ENCODE measurements around the gene PDYN.
"Not testable (repeated sequence)": the region's sequence is repeated elsewhere in the genome, so short reads cannot be mapped to it uniquely, and the experiment has no call there.

The PDYN gene

DNA sequence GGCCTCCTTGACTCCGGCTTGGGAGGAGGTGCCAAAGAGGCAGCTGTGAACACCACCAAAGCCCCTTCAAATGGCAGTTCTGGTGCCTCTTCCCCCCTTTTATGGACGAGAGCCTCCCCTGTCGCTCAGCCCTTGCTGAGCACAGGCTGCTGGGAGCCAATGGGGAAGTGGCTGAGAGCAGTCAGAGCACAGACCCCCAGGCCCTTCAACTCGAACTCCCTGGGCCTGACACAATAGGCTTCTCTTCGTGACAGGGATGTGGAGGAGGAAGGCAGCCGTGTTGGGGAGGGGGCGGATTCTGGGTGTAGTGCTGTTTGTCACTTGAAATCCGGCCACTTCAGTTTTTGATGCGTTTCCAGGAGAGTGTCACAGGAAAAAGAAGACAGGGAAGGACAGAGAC, at the start of gene PDYN:
Gene PDYN, minus strand, starts transcription at position 73 of the 400 bp plus-strand sequence. CDS start 10,974 bp downstream, outside the sequence.
- no peak for DNase-seq

- no peak for DNase-seq
Observed at GRCh38 chr20:2042400-2042799, 48.5 kb upstream of the PDYN start.

DNA sequence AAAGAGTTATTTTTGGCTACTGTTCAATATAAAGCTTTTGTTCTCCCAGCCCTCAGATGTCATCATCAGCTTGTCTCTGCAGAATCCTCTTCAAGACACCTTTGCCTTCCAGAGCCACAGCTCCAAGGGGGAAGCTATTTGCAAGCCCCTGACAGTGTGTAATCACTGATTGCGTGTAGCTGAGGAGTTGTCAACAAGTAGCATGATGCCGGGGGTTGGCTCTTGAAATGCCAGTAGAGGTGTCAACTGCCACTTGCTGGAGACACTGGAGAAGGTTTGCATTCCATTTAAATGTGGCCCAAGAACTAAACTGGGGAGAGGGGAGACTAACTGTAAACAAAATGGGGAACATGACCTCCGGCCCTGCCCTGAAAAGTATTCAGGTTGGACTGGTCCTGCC, 44.3 kb upstream of the PDYN start:
- DNase-seq = no peak

DNA sequence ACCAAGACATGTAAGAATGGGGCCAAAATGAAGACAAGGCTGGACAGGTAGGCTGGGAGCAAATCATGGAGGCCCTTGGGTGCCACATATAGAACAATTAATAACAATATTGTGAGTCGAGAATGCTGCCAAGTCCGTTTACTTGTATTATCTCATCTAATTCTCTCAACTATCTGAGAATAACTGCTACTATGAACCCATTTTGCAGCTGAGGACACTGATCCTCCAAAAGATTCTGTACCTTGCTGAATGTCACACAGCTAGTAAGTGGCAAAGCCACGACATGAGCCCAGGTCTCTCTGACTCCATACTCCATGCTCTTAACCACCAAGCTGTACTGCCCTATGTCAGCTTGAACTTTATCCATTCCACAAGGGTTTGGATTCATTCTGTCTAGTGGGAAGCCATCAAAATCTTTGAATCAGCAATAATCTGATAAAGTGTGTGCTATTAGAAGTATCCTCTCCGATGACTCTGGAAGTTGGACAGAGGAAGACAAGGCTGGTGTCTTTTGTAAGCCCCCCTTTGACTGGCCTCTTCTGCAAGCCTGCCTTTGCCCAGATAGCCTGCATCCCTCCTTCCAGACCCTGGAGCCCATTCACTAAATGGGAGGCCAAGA, 43.5 kb upstream of the PDYN start:
- no peak for DNase-seq

DNA sequence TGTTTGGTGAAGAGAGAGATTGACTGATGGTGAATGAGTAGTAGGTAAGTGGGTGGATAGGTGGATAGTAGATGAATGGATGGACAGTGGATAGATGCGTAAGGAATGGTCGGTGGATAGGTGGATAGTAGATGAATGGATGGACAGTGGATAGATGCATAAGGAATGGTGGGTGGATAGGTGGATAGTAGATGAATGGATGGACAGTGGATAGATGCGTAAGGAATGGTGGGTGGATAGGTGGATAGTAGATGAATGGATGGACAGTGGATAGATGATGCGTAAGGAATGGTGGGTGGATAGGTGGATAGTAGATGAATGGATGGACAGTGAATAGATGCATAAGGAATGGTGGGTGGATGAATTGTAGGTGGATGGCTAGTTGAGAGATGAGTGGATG, 42.5 kb upstream of the PDYN start:
- DNase-seq = not testable (repeated sequence)

DNA sequence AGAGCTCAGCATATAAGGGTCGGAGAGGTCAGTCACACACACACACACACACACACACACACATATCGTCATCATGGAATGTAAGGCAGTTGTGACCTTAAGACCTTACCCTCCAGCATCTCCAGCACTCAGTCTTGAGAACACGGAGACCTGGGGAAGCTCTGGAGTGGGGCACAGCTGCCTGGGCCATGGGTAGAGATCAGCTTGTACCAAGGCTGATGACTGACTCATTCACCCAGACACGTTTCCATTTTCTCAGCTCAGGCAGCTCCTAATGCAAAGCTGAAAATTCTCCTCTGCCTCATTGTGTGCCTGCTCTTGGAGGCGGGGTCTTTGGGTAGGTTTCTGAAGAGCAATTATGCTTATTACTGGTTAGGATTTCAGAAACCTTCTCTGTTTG, 38.3 kb upstream of the PDYN start:
- DNase-seq = no peak

DNA sequence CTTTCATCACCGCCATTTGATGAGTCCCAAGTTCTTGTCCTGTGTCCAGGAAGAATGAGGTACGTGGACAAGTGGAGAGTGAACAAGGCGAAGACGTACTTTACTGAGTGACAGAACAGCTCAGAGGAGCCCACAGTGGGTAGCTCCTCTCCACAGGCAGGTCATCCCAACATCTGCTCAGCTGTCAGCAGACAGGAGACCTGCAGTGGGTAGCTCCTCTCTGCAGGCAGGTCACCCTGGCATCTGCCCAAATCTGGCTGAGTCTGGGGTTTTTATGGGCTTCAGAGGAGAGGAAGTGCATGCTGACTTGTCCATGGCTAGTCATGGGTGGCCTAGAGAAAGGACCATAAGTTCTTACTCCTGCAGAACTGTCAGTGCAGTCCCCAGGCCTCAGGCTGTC, 32.7 kb upstream of the PDYN start:
- DNase-seq = no peak

DNA sequence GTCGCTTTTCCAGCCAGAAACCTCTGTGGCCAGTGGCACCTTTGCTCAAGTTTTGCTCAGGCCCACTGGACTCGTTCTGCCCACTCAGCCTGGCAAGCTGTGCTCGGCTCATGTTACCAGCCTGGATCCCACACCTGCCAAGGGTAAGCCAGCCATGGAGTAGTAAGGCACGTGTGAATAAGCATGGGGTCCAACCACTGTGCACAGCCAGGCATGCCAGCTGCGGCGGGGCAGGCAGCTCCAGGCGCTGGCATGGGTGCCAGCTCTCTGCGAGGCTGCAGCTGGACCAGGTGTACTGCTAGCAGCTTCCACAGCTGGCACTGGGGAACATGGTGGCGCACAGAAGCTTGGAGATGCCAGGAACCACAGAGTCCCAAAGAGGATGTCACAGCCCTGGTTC, 32.1 kb upstream of the PDYN start:
- DNase-seq = no peak

DNA sequence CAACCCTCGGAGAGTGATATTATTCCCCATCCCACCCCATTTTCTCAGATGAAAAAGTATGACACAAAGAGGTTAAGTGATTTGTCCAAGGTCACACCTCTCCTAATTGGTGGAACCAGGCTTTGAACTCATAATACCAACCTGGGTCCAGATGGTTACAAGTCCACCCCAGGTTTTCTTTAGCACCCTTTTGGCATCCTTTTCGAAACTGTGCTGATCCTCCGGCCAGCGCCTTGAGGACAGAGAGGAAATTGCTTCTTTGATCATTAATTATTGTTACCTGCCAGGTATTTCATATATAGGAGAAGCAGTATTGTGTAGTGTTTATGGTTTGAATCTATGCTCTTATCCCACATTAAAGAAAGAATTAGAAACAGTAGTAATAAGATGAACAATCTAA, 29.3 kb upstream of the PDYN start:
- no peak for DNase-seq

- DNase-seq = no peak
Observed at GRCh38 chr20:2022163-2022562, 28.3 kb upstream of the PDYN start.

GRCh38 chr20:2010533-2010932, 16.7 kb upstream of the PDYN start:
- DNase-seq = no peak

DNA sequence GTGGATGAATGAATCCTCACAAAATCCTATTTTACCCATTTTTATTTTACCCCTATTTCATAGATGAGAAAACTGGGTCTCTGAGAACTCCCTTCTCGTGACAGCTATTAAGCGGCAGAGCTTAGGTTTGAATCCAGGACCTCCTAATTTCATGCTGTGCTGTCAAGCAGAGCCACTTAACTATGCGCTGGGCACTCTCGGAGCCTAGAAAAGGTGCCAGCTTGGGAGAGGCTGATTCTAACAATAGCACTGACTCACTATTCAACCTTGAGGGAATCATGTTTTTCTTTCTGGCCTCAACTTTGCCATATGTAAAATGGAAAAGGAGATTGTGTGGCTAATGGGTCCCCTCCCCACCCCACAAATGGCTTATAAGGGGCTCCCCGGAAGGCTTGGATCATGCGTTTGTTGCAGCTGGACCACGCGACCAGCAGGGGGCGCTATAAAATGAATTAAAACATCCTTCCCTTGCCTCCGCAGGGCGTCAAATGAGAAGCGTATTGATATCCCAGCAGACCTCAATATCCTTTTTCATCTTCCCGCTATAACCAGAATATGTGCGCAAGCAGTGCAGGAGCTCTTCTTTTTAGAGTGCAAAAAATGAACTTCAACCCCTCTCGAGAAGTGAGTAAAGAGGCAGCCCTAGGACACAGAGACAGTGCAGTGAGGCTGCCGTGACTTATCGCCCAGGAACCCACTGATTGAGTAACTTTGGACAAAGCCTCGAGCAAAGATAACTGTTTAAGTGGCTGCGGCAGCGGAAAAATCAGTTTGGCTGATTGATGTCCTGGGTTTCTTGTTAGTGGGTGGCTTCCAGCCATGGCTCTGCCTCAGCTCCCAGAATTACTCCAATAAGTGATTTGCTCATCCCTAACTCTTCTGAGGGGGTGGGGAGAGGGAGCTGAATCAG, 12.8 kb upstream of the PDYN start:
- DNase-seq = no peak

DNA sequence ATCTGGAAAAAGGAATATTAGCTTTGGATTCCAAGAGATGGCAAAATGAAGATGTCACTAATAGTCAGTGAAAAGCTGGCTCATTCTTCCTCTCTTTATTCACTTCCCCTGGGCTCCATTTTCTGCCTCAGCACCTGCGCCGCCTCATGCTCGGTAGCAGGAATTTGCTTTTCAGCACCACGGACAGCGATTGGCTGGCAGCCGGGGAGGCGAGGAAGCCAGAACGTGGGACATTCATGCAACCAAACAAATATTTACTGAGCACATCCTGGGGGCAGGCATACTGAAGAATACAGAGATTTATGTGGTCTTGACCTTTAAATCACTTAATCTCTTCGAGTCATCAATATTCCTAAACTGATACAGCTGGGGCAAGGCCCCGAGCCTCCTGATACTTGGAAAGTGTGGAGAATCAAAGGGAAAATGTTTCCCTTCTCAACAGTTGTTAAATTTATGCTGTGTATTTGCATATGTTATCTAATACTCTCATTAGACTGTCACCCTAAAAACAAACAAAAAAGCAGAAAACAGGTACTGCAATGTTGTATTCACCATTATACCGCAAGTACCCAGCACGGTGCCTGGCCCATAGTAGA, 12.1 kb upstream of the PDYN start:
- DNase-seq = no peak

DNA sequence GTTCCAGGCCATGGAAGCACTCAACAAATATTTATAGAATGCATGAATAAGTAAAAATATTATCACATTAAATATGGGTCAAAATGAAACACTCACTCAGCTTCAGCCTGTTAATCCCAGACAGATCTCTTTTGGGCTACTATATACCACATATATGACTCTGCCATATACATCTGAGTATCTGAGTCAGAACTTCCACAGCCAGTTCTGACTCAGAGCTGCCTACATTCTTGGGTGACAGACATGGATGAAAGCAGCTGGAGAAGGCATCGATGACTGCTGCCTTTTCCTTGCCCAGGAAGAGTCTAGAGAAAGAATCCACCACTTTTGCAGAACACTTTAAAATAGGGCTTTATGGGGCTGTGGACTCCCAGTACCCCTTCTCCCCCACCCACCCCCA, 11.5 kb upstream of the PDYN start:
- DNase-seq = no peak

DNA sequence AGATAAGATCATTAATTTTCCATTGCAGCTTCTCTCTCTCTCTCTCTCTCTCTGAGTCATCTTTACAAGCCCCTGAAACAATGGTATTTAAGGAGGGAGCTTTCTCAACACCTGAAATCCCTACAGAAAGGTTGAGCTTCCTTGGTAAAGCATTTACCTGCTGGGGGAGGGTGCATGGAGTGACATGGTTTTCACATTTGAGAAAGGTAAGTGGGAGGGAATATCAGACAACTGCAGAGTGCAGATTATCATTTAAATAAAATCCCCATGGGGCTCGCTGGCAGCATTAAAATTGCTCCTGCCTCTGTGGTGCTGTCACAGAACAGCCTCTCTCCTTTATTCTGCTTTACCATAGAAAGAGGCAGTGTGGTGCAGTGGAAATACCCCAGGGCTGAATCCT, 10.3 kb upstream of the PDYN start:
- DNase-seq = no peak

- DNase-seq = no peak
Observed at GRCh38 chr20:2002365-2002764, 8.5 kb upstream of the PDYN start.

DNA sequence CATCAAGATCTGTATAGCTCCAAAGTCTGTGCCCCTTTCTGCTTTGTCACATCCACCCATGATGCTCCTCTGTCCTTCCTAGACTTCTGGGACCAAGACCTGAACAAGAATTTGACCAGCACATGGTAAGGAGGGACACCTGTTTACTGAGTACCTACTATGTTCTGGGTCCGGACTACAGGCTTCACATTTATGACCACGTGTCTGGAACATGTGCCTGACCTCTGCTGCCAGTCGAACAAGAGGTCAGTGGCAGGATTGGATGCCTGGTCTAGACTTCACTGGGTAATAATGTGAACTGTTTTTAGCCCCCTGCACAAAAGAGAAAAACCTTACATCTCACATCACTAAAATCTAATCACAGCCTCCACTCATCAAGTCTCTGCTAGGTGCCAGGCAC, 7.3 kb upstream of the PDYN start:
- DNase-seq = no peak

GRCh38 chr20:2000285-2000684, 6.4 kb upstream of the PDYN start:
- no peak for DNase-seq

- no peak for DNase-seq
Observed at GRCh38 chr20:1998715-1999114, 4.9 kb upstream of the PDYN start.

DNA sequence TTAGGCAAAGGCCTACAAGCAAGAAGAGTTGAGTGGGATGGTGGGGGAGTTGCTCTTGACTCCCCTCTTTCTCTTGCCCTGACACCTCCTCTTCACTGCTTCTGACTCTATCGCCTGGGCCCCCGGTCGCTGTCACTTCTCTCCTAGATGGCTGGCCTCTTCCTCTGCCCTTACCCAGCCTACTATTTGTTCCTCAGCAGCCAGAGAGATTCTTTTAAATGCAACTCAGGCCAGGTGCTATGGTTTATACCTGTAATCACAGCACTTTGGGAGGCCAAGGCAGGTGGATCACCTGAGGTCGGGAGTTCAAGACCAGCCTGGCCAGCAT, 4.3 kb upstream of the PDYN start:
- DNase-seq = no peak

GRCh38 chr20:1997483-1998192, 3.8 kb upstream of the PDYN start:
- DNase-seq = no peak

DNA sequence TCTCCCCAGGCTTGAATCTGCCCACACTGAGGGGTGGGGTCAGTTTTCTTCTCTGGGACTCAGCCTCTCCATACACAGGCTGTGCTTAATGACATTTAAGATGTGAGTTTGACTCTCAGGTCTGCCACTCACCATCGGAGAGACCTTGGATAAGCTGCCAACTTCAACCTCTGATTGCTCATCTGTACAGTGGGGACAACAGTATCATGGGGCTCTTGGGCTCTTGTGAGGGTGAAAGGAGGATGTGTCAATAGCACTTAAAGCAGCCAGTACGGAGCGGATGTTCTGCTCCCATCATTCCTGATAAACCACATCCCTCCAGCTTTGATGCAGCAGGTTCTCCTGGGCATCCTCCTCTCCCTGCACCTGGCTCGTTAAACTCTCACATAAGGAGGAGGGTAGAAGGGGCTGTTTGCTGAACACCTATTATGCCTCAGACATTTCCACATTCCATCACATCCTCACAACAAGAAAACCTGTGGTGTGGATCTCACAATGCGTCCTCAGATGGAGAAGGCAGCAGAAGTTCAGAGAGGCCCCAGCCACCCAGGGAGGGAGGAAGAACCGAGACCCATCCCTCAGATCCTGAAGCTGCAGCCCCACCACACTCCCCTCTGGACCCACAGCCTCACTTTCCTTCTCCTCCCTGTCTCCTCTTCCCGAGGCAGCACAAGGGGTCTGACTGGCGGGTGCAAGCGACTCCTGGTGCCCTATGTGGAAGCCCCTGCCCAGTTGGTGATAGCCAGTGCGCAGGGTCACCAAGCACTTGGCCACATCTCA, 1.9 kb upstream of the PDYN start:
- DNase-seq = no peak

DNA sequence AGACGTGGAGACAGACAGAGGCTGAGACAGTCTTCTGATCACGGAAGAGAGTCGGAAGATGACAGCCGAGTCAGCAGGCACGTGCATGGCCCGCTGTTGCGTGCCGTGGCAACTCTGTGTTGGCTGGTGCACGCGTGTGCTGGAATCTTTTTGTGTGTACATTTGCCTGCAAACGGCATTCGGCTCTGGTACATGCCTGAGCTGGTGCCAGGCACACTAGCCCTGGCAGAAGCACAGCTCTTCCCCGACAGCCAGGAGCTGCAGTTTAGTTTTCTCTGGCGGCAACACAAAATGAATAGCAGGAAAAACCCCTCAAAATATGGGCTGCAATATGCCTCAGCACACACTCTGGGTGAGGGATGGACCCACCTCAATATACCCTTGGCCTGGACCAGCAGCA, 769 bp upstream of the PDYN start:
- no peak for DNase-seq

All from 8988T (cell line).